ENCODE results near the gene MS4A4A.
"Not testable (repeated sequence)": the region's sequence is repeated elsewhere in the genome, so short reads cannot be mapped to it uniquely, and the experiment has no call there.

MS4A4A gene

GRCh38 chr11:60280412-60280811 is at the start of gene MS4A4A:
Gene MS4A4A, plus strand, starts transcription at chr11:60280666. Its CDS starts 10 bp downstream, at chr11:60280676.
- no peak for DNase-seq

DNA sequence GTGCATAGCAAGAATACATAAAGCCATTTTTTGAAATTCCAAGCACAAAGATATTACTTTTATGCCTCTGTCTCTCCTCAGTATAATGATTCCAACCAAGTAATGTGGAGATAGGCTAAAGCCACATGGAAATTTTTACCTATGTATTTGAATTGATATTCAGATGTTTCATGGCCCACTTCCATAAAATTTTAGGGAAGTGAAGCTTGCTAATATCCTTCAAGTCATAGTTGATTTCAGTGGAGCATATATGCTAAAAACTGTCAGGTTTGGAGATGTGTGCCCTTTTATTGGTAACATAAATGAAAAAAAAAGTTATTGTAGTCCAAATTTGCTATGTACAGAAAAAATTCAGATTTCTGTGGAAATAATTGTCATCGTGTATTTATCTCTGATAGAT is 49.8 kb upstream of the MS4A4A start:
- no peak for DNase-seq

GRCh38 chr11:60235321-60235720 is 45.1 kb upstream of the MS4A4A start:
- no peak for DNase-seq

GRCh38 chr11:60240662-60241061 is 39.8 kb upstream of the MS4A4A start:
- no peak for DNase-seq

GRCh38 chr11:60241786-60242185 is 38.7 kb upstream of the MS4A4A start:
- DNase-seq: no peak

GRCh38 chr11:60242740-60243239 is 37.7 kb upstream of the MS4A4A start, which contains the start of gene MS4A4E:
Gene MS4A4E, minus strand, starts transcription at chr11:60243137. Its CDS starts 13,082 bp downstream, at chr11:60230055.
- no peak for DNase-seq

DNA sequence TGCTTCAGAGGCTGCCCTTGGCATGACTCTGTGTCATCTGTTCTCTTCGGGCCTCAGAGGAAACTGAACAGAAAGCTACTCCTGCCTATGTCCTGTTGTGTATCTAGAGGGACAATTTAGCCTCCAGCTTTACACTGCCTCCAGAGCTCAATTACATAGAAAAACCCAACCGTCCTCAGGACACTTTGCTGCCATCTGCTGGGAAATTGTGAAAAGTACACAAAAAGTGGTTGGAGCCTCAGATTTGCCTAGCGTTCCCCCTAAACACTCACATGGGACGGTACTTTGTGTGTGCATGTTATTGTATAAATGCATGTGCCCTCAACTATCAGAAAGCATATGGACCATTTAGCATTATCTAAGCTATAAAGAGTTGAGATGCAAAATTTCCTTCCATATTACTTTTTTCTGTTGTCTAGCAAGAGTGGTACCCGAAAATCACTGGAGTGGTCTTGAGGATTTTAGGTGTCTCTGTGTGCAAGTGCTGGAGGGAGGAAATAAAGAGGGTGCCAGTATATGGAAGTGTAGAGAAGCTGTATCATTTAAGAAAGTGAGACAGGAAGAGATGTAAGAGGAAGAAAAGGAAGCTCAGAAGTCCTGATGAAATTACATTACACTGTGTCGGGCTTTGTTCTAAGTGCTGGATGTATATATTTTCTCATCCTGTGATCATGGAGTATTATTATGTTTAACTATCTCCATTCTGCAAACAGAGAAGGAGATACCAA is 28.8 kb upstream of the MS4A4A start:
- DNase-seq: no peak

DNA sequence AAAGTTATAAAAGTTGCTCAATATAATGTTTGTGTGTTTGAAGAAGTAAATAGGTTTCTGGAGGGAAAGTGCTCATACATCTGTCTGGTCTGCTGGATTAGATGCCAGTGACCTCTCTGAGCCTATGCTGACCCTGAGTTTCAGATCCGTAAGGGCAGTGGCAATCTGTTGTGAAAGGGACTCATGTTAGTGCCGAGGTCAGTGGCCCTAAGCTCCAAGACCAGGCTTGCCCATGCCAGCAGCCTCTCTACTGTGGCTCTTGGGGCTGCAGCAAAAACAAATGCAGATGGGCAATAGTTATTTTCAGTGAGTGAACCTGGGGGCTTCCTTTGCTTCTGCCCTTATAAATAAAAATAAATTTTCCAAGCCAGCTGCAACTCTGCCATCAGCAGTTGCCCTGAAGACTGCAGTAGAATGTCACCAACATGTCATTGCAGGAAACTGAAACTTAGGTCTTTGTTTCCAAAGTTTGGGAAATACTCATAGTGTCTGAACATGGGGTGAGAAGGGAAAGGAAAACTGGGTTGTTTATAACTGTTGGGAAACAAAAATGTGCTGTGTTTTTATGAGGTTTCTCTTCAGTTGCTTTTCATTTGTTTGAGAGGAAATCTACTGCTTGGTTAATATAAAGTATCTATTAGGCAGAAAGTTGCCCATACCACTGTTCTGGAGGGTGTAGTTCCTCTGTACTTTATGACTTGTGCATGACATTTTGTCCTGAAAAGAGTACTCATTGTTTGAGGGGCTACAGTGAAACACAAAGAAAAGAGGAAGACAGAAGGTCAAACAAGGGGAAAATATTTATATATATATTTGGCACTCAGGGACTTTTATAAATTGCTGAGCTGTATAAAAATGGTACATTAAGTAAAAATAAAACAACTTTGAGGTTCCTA is 28.0 kb upstream of the MS4A4A start:
- DNase-seq: no peak

- DNase-seq: no peak
Measured at GRCh38 chr11:60257956-60258722, 22.3 kb upstream of the MS4A4A start.

DNA sequence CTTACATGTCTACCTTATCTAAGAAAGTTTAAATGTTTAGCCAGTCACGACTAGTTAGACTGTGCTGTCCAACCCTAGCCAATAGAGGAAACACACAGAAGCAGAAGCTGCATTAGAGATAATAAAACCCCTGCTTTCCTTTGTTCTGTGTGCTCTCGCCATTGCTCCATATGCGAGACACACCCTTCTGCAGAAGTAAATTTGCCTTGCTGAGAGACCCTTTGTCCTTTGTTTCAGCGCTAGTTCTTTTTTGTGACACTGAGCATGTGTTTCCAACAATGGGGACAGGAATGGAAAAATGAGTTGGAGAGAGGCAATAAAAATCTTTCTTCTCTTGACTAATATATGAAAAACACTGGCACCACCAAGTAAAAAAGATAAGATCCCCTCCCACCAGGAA is 19.5 kb upstream of the MS4A4A start:
- DNase-seq: no peak

DNA sequence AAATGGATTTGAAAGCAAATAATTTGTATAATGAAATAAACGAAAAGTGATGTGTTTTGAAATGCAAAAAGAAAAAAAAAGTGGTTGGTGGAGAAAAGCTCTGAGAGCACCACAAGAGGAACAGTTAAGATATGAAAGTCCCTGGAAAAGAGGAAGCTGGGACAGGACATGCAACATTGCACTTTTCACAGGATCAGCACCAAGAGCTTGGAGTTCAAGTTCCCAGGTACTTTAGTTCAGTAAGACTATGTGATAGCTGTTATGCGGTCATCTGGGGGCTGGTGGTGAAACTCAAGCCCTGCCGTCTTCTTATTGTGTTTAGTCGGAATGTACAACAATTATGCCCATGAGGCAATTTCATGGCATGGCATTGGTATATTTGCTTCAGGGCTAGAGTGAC is 17.1 kb upstream of the MS4A4A start:
- no peak for DNase-seq

GRCh38 chr11:60264644-60265043 is 15.8 kb upstream of the MS4A4A start:
- DNase-seq: no peak

DNA sequence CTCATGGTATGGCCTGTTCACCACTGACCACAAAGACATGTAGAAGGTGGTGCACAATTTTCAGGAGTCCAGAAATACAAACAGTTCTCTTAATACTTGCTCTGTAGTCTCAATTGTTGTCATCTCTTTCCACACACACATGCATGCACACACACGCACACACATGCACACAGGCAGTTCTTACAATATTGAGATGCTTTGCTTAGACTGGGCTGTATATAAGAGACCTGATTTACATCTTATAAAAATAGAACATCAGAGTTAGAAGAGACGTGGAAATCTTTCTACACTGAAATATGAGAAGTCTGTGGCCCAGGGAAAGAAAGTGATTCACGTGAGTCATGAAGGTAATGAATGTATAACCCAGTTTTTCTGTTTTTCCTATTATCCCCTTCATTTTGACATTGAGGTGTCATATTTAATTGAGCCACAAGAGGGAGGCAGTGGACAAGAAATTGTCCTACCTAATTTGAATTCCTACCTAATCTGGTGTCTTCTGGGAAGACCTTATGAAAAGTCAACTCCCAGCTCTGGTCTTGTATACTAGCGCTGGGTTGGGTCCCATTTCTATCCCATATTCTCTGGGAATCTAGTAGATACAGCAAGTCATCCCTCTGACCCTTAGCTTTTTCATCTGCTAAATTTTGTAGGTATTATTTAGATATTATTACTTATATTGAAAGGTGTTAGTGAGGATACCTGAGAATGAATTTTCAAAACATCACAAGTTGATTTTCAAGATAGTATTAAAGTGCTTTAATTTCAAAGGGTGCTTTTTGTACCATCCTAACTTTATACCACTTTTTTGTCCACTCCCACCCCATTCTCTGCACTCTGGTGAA is 14.9 kb upstream of the MS4A4A start:
- DNase-seq: no peak

DNA sequence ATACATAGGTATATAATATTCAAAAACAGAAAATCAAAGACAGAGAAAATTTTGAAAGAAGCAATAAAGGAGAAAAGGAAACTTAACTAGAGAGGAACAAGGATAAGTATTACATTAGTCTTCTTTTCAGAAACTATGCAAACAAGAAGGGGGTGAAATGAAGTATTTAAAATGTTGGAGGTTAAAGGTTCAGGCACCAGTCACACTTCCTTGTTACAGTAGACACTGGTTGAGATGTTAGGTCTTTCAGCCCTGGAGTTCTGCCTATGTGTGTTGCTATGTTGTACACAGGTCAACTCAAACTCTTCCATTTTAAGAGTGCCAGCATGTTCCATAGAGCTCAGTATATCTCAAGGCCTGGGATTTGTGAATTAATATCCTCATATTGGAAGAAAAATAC is 6.0 kb upstream of the MS4A4A start:
- no peak for DNase-seq

GRCh38 chr11:60281485-60281884 is 1.0 kb downstream of the MS4A4A start:
- DNase-seq: no peak

DNA sequence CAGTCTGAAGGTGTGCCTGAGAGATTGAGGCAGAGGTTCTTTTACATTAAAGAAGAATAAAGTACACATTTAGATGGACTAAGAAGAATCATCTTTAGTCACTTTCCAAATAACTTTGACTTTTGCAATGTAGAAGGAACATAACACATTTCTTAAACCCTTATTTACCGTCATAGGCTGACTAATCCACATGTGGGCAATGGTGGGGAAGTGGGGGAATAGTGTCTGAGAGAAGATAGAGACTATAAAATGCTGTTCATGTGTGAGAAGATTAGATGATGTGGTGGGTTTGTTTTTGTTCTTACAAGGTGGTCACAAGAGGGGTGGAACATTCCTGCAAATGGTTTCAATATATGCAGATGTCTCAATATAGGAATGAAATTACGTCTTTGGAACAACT is 1.8 kb downstream of the MS4A4A start:
- DNase-seq: no peak

DNA sequence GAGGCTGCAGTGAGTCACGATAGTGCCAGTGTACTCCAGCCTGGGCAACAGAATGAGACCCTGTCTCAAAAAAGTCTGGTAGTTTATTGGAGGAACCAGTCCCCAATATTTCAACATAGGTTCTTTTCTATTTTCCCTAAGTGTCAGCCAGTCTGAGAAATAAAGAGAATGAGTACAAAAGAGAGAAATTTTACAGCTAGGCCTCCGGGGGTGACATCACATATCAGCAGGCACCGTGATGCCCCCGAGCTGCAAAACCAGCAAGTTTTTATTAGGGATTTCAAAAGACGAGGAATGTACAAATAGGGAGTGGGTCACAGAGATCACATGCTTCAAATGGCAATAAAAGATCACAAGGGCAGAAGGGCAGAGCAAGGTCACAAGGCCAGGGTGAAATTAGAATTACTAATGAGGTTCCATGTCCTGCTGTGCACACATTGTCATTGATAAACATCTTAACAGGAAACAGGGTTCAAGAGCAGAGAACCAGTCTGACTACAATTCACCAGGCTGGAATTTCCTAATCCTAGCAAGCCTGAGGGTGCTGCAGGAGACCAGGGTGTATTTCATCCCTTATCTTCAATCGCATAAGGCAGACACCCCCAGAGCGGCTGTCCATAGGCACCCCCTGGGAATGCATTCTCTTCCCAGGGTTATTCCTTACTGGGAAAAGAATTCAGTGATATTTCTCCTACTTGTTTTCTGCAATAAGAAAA is 5.1 kb downstream of the MS4A4A start:
- not testable (repeated sequence) for DNase-seq

GRCh38 chr11:60288531-60288930 is 8.1 kb downstream of the MS4A4A start:
- DNase-seq: no peak

DNA sequence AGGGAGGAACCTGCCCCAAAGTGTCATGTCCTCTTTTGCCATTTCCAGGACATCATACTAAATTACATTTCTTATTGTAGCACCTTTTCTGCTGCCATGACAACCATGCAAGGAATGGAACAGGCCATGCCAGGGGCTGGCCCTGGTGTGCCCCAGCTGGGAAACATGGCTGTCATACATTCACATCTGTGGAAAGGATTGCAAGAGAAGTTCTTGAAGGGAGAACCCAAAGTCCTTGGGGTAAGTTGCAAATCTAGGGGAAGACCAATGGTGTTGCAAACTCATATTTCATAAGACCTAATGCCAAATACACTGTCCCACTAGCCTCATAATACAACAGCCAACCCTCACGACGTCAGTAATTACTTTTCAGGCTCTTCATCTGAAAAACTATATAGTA is 11.7 kb downstream of the MS4A4A start:
- DNase-seq: no peak

- no peak for DNase-seq
Measured at GRCh38 chr11:60301178-60301577, 20.7 kb downstream of the MS4A4A start.

- DNase-seq: not testable (repeated sequence)
Measured at GRCh38 chr11:60301884-60302283, 21.4 kb downstream of the MS4A4A start.
